Thyroid gland (tissue), 4 donors: ENCODE measurements around the gene USP3. TPM values are rescaled to one million over a fixed set of nuclear protein-coding genes. Genes with fewer than 3 reads are reported as not detected.
"Not testable (repeated sequence)": the region's sequence is repeated elsewhere in the genome, so short reads cannot be mapped to it uniquely, and the experiment has no call there.

Source experiments
- DNase-seq, 2 donors: peaks; one replicate each; pipeline ENCODE4 v3.0.0-alpha.2; 2019
- H3K27ac ChIP-seq, 3 donors: fragments of 200-600 bp; sonication (generic); 1 replicate in 2 of 3; 2 replicates in 1 of 3; pipeline ENCODE4 v1.5.1; 2016 to 2019; ENCODE audit warnings: mild to moderate bottlenecking in 1 of 3, moderate library complexity in 1 of 3
- H3K27me3 ChIP-seq: fragments of 200-600 bp; sonication (generic); one replicate; pipeline ENCODE4 v1.5.1; 2019
- H3K36me3 ChIP-seq, 2 donors: fragments of 200-600 bp; sonication (generic); one replicate each; pipeline ENCODE4 v1.5.1; 2016 to 2019
- H3K4me1 ChIP-seq, 2 donors: fragments of 200-600 bp; sonication (generic); one replicate each; pipeline ENCODE4 v1.5.1; 2017 to 2019
- H3K4me3 ChIP-seq, 3 donors: fragments of 200-600 bp; sonication (generic); replicated peaks in 1 of 3; 1 replicate in 2 of 3; 2 replicates in 1 of 3; pipeline ENCODE4 v1.5.1; 2016; ENCODE audit warnings: mild to moderate bottlenecking in 1 of 3
- H3K9me3 ChIP-seq: fragments of 200-600 bp; sonication (generic); one replicate; pipeline ENCODE4 v1.5.1; 2017
- CTCF ChIP-seq, 6 experiments: fragments of 200-600 bp in 3 of 6; fragments of 450-650 bp in 3 of 6; sonication (generic) in 3 of 6; IDR thresholded peaks; one replicate each; pipeline ENCODE4 v1.5.1; 2016 to 2019; ENCODE audit warnings: antibody characterized with exemption in 6 of 6, mild to moderate bottlenecking in 2 of 6, inconsistent platforms in 1 of 6, moderate library complexity in 1 of 6
- POLR2A ChIP-seq, 2 donors: fragments of 450-650 bp; IDR thresholded peaks; one replicate each; pipeline ENCODE4 v1.6.1; 2017; ENCODE audit warnings: antibody characterized with exemption in 2 of 2, mild to moderate bottlenecking in 2 of 2, moderate library complexity in 1 of 2
- WGBS, 2 donors: methylation state at CpG; one replicate each; pipeline ENCODE4 v1.1.5; 2017; 5-methylcytosine and 5-hydroxymethylcytosine counted together
- intact Hi-C: fragments of 100-400 bp; cut with DNase I; formaldehyde crosslinking; loops from one replicate; pipeline ENCODE4 v1.15.1; 2023
- total RNA-seq, 4 donors: library from RNA; depleted of rRNA; stranded (reverse); fragments of >200 nt; gene quantifications; one replicate each; pipeline ENCODE4 v1.2.3, GENCODE V29; 2016

Gene USP3
- total RNA-seq, 4 donors from 2014 or later = 42.9 to 82.2 (median 53.7) TPM

- Histone ChIP-seq H3K4me3 (no peak overlapping the region), H3K36me3 (no peaks in the 10 kb centered on the region), H3K9me3 (no peaks in the 10 kb centered on the region), H3K4me1 (peaks cover 10 to 37% of the 10 kb centered on the region in 2 donors), H3K27me3 (no peaks in the 10 kb centered on the region), H3K27ac (no peak overlapping the region)
- DNase-seq = no peak
- TF ChIP-seq CTCF (IDR thresholded peaks at IDR 0.05) = no peak
- no peak for TF ChIP-seq POLR2A (IDR thresholded peaks at IDR 0.05)
- 90 to 93% methylated on average over 4 of the region's 4 CpGs for WGBS, 2 donors
- intact Hi-C loops = no loop called here
Measured at GRCh38 chr15:63531586-63531985, 27.2 kb downstream of the USP3 start.

- no peak for DNase-seq
- WGBS, 2 donors = 69 to 76% methylated on average over 5 of the region's 5 CpGs
Measured at GRCh38 chr15:63532307-63532744, 27.9 kb downstream of the USP3 start.

GRCh38 chr15:63534888-63535287, 30.5 kb downstream of the USP3 start:
- DNase-seq, intact Hi-C loops, H3K9me3 ChIP-seq, H3K27me3 ChIP-seq, H3K4me3 ChIP-seq, H3K27ac ChIP-seq, H3K36me3 ChIP-seq: not testable (repeated sequence)
- peaks cover 9 to 26% of the 10 kb centered on the region in 2 donors for H3K4me1 ChIP-seq
- 93 to 95% methylated on average over 3 of the region's 3 CpGs for WGBS, 2 donors

More at GRCh38 chr15:63532307-63532744, 27.9 kb downstream of the USP3 start:
- Histone ChIP-seq H3K36me3 (no peaks in the 10 kb centered on the region), H3K27me3 (no peaks in the 10 kb centered on the region), H3K4me3 (no peak overlapping the region), H3K4me1 (peaks cover 9 to 33% of the 10 kb centered on the region in 2 donors), H3K9me3 (no peaks in the 10 kb centered on the region), H3K27ac (no peak overlapping the region)
- TF ChIP-seq POLR2A (IDR thresholded peaks at IDR 0.05) = no peak
- no peak for TF ChIP-seq CTCF (IDR thresholded peaks at IDR 0.05)
- intact Hi-C loops = no loop called here

GRCh38 chr15:63535689-63536088, 31.3 kb downstream of the USP3 start:
- H3K27me3 ChIP-seq = no peaks in the 10 kb centered on the region
- H3K4me1 ChIP-seq = peaks cover 9 to 23% of the 10 kb centered on the region in 2 donors
- intact Hi-C loops = no loop called here
- H3K27ac ChIP-seq = no peak overlapping the region
- H3K9me3 ChIP-seq = no peaks in the 10 kb centered on the region
- TF ChIP-seq CTCF (IDR thresholded peaks at IDR 0.05) (no peak), POLR2A (IDR thresholded peaks at IDR 0.05) (no peak)
- H3K4me3 ChIP-seq = no peak overlapping the region
- WGBS, 2 donors = 37 to 52% methylated on average over 3 of the region's 3 CpGs
- DNase-seq = no peak
- no peaks in the 10 kb centered on the region for H3K36me3 ChIP-seq

GRCh38 chr15:63538876-63539275, 34.5 kb downstream of the USP3 start:
- DNase-seq = no peak
- intact Hi-C loops = no loop called here
- H3K27me3 ChIP-seq = no peaks in the 10 kb centered on the region
- H3K36me3 ChIP-seq = no peaks in the 10 kb centered on the region
- H3K9me3 ChIP-seq = no peaks in the 10 kb centered on the region
- no peak overlapping the region for H3K4me3 ChIP-seq
- TF ChIP-seq CTCF (IDR thresholded peaks at IDR 0.05) = no peak
- TF ChIP-seq POLR2A (IDR thresholded peaks at IDR 0.05) = no peak
- peaks cover 4 to 24% of the 10 kb centered on the region in 2 donors for H3K4me1 ChIP-seq
- WGBS, 2 donors = 95% methylated on average over 3 of the region's 3 CpGs
- no peak overlapping the region for H3K27ac ChIP-seq

- H3K27ac ChIP-seq = no peak overlapping the region
- intact Hi-C loops = no loop called here
- H3K36me3 ChIP-seq = no peaks in the 10 kb centered on the region
- no peaks in the 10 kb centered on the region for H3K27me3 ChIP-seq
- TF ChIP-seq CTCF (IDR thresholded peaks at IDR 0.05) (no peak), POLR2A (IDR thresholded peaks at IDR 0.05) (no peak)
- DNase-seq = no peak
- H3K4me1 ChIP-seq = peaks cover 4 to 24% of the 10 kb centered on the region in 2 donors
- 74 to 75% methylated on average over 6 of the region's 6 CpGs for WGBS, 2 donors
- no peak overlapping the region for H3K4me3 ChIP-seq
- H3K9me3 ChIP-seq = no peaks in the 10 kb centered on the region
Measured at GRCh38 chr15:63539521-63539920, 35.1 kb downstream of the USP3 start.
